Keratinocyte (primary cell): Measurements from ENCODE around the gene LILRB1. TPM values are rescaled to one million over a fixed set of nuclear protein-coding genes. Genes with fewer than 3 reads are reported as not detected.
"Not testable (repeated sequence)": the region's sequence is repeated elsewhere in the genome, so short reads cannot be mapped to it uniquely, and the experiment has no call there.

Experiments
- DNase-seq: peaks from one replicate; pipeline ENCODE4 v3.0.0-alpha.2; 2011; ENCODE audit warnings: low read depth, missing footprints, low spot score
- FAIRE-seq: peaks from 2 replicates; lab custom pipeline; 2011; peaks lifted over from hg19 to GRCh38; lab: Jason Lieb, UNC
- H2AFZ ChIP-seq: 2 replicates; pipeline ENCODE4 v1.6.0; 2012; ENCODE audit warnings: low read length, control low read depth, inconsistent platforms; ENCODE audit not compliant: control insufficient read depth
- H3K27ac ChIP-seq: 2 replicates; pipeline ENCODE4 v1.5.1; 2011; ENCODE audit warnings: low read length; ENCODE audit not compliant: control insufficient read depth, insufficient read depth
- H3K27me3 ChIP-seq: 3 replicates; pipeline ENCODE4 v1.6.0; 2011; ENCODE audit warnings: low read length; ENCODE audit not compliant: control insufficient read depth, insufficient read depth; ENCODE audit errors: extremely low read depth
- H3K36me3 ChIP-seq, 2 experiments: 2 replicates in 1 of 2; 3 replicates in 1 of 2; pipeline ENCODE4 v1.5.1; 2011; ENCODE audit warnings: low read length in 2 of 2, mild to moderate bottlenecking in 1 of 2; ENCODE audit not compliant: control insufficient read depth in 2 of 2, insufficient read depth in 2 of 2; ENCODE audit errors: extremely low read depth in 1 of 2
- H3K4me1 ChIP-seq: 3 replicates; pipeline ENCODE4 v1.5.1; 2011; ENCODE audit warnings: low read length; ENCODE audit not compliant: control insufficient read depth, insufficient read depth; ENCODE audit errors: extremely low read depth
- H3K4me2 ChIP-seq: 3 replicates; pipeline ENCODE4 v1.6.0; 2011; ENCODE audit warnings: low read depth, low read length; ENCODE audit not compliant: control insufficient read depth, insufficient read depth; ENCODE audit errors: extremely low read depth
- H3K4me3 ChIP-seq, 3 experiments: fragments of 200-600 bp in 1 of 3; sonication (generic) in 1 of 3; 2 replicates in 2 of 3; 3 replicates in 1 of 3; pipeline ENCODE4 v1.5.1; 2011 to 2016; ENCODE audit warnings: low read length in 3 of 3, mild to moderate bottlenecking in 3 of 3, control low read depth in 2 of 3, inconsistent platforms in 1 of 3, low read depth in 1 of 3, mixed read lengths in 1 of 3, mixed run types in 1 of 3, moderate library complexity in 1 of 3; ENCODE audit not compliant: control insufficient read depth in 2 of 3, insufficient read depth in 2 of 3; ENCODE audit errors: extremely low read depth in 1 of 3
- H3K79me2 ChIP-seq: 2 replicates; pipeline ENCODE4 v1.6.0; 2012; ENCODE audit warnings: low read length; ENCODE audit not compliant: control insufficient read depth, insufficient read depth
- H3K9ac ChIP-seq: 3 replicates; pipeline ENCODE4 v1.6.0; 2011; ENCODE audit warnings: low read length; ENCODE audit not compliant: control insufficient read depth, insufficient read depth; ENCODE audit errors: extremely low read depth
- H3K9me1 ChIP-seq: 3 replicates; pipeline ENCODE4 v1.6.0; 2011; ENCODE audit warnings: low read length; ENCODE audit not compliant: control insufficient read depth, insufficient read depth; ENCODE audit errors: extremely low read depth
- H3K9me3 ChIP-seq: 2 replicates; pipeline ENCODE4 v1.5.1; 2012; ENCODE audit warnings: low read depth, low read length; ENCODE audit not compliant: control insufficient read depth
- H4K20me1 ChIP-seq: 3 replicates; pipeline ENCODE4 v1.6.0; 2011; ENCODE audit warnings: low read length; ENCODE audit not compliant: control insufficient read depth, insufficient read depth; ENCODE audit errors: extremely low read depth
- CTCF ChIP-seq, 3 experiments: IDR thresholded peaks in 1 of 3; conservative IDR thresholded peaks in 1 of 3; optimal IDR thresholded peaks in 1 of 3; 2 replicates in 2 of 3; 3 replicates in 1 of 3; pipeline versions ENCODE3 to v1.5.1; 2011; ENCODE audit warnings: low read length in 3 of 3, mild to moderate bottlenecking in 3 of 3, moderate library complexity in 2 of 3, control low read depth in 1 of 3, inconsistent platforms in 1 of 3; ENCODE audit not compliant: insufficient read depth in 2 of 3; ENCODE audit errors: extremely low read depth in 1 of 3
- EZH2 ChIP-seq: IDR thresholded peaks from one replicate; pipeline ENCODE4 v1.6.1; 2012; ENCODE audit warnings: inconsistent platforms, mild to moderate bottlenecking, low read length, moderate library complexity
- dilution Hi-C: fragments of 300-500 bp; cut with MboI; formaldehyde crosslinking; loops from one replicate; pipeline ENCODE4 v1.7.0; 2020; ENCODE audit warnings: low sequenced_read_pairs; ENCODE audit not compliant: extremely low pct_ligation_motif_present
- polyA plus RNA-seq, 5 experiments: library from polyadenylated mRNA; depleted of rRNA in 3 of 5; stranded (reverse) in 3 of 5; stranded (forward) in 1 of 5; unstranded in 1 of 5; fragments of >200 nt; gene quantifications; 1 replicate in 1 of 5; 2 replicates in 3 of 5; 3 replicates in 1 of 5; pipeline versions ENCODE4 v1.2.1 to v1.2.3, GENCODE V29; 2011 to 2012; ENCODE audit warnings: missing spikeins in 2 of 5, low read depth in 1 of 5, low replicate concordance in 1 of 5

The LILRB1 gene
- polyA plus RNA-seq, 1 donor (not counting 4 experiments of a cell fraction or from before 2014, with no cell fraction given), result not detected

- H3K79me2 ChIP-seq, result no peaks in the 10 kb centered on the region
- H3K27ac ChIP-seq, result no peak overlapping the region
- H2AFZ ChIP-seq, result no peak overlapping the region
- H3K27me3 ChIP-seq, result no peaks in the 10 kb centered on the region
- dilution Hi-C loops, result no loop called here
- H3K4me3 ChIP-seq, result no peak overlapping the region
- TF ChIP-seq EZH2 (no peak), CTCF (optimal IDR thresholded peaks at IDR 0.05 in 1 of 3, IDR thresholded peaks at IDR 0.05 in 1 of 3, conservative IDR thresholded peaks at IDR 0.05 in 1 of 3; ENCODE audit: extremely low read depth in 1 of 3, insufficient read depth in 2 of 3, low read length in 3 of 3) (peak in 2 of 3 experiments; percentile 61 to 64)
- H3K9ac ChIP-seq, result no peak overlapping the region
- H3K4me2 ChIP-seq, result no peak overlapping the region
- no peaks in the 10 kb centered on the region for H3K4me1 ChIP-seq
- no peaks in the 10 kb centered on the region for H3K9me1 ChIP-seq
- no peak for FAIRE-seq
- H4K20me1 ChIP-seq, result no peaks in the 10 kb centered on the region
- no peak for DNase-seq
- H3K9me3 ChIP-seq, result no peaks in the 10 kb centered on the region
- no peaks in the 10 kb centered on the region for H3K36me3 ChIP-seq
These were observed 43.8 kb downstream of the LILRB1 start for GRCh38 chr19:54674021-54674617.

GRCh38 chr19:54676210-54676834 lies 46.0 kb downstream of the LILRB1 start:
- H3K9me1 ChIP-seq, DNase-seq, H3K4me2 ChIP-seq, dilution Hi-C loops, H3K79me2 ChIP-seq, H2AFZ ChIP-seq, H3K27me3 ChIP-seq, H4K20me1 ChIP-seq, H3K9ac ChIP-seq, H3K27ac ChIP-seq, FAIRE-seq, H3K4me3 ChIP-seq, H3K36me3 ChIP-seq, H3K4me1 ChIP-seq, H3K9me3 ChIP-seq: not testable (repeated sequence)
- TF ChIP-seq CTCF (optimal IDR thresholded peaks at IDR 0.05 in 1 of 3, IDR thresholded peaks at IDR 0.05 in 1 of 3, conservative IDR thresholded peaks at IDR 0.05 in 1 of 3; ENCODE audit: extremely low read depth in 1 of 3, insufficient read depth in 2 of 3, low read length in 3 of 3), result peak; percentile 37 to 65 (median 58)
